IPS DF 4.7 (cell line): ENCODE data around the gene CD82.
"Not testable (repeated sequence)": the region's sequence is repeated elsewhere in the genome, so short reads cannot be mapped to it uniquely, and the experiment has no call there.

Experiments
- DNase-seq: peaks from one replicate; pipeline ENCODE4 v3.0.0-alpha.2; 2013; ENCODE audit warnings: low spot score; ENCODE audit errors: extremely low read depth

Gene CD82

GRCh38 chr11:44559940-44560300, 5.5 kb upstream of the CD82 start:
- not testable (repeated sequence) for DNase-seq

DNA sequence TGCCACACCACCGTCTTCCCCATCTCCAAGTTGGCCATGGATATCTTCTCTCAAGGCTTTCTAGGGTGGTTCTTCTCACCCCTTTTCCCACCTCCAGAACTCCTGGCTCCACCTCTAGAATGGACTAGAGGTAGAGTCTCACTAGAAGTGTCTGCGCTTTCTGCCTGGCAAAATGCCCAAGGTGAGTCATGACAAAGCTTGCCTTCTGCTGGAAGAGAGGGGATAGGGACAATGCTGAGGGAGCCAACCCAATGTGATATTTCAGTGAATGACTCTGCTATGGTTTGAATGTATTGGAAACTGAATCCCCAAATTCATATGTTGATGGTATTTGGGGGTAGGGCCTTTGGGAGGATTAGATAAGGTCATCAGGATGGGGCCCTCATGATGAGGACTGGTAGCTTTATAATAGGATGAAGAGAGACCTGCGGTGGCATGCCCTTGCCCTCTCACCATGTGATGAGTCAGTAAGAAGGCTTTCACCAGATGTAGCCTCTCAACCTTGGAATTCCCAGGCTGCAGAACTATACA, 4.1 kb upstream of the CD82 start:
- DNase-seq, result no peak

DNA sequence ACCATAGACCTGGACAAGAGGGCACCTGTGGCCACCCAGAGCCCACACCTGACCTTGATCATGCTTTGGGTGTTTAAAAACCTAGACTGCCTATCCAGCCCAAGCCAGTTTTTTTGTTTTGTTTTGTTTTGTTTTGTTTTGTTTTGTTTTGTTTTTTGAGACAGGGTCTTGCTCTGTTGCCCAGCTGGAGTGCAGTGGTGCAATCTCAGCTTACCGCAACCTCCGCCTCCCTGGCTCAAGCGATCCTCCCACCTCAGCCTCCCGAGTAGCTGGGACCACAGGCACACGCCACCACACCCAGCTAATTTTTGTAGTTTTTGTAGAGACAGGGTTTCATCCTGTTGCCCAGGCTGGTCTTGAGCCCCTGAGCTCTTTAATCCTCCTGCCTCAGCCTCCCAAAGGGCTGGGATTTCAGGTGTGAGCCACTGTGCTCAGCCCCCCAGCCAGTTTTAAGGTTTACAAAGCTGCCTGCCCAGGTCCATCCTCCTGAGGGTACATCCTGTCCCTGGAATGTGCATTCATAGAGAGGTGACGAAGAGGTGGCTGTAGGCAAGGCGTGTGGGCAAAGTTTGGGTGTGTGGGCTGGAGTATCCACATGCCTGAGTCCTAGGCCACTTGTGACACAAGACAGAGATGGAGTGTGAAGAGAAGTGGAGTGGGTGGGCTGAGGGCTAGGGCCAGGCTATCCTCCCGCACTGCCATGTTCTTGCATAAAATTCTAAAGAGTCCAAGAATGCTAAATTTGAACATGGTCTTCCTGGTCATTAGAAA, 3.3 kb upstream of the CD82 start:
- DNase-seq, result no peak

- DNase-seq, result no peak
Measured at GRCh38 chr11:44562845-44563460, 2.5 kb upstream of the CD82 start.

DNA sequence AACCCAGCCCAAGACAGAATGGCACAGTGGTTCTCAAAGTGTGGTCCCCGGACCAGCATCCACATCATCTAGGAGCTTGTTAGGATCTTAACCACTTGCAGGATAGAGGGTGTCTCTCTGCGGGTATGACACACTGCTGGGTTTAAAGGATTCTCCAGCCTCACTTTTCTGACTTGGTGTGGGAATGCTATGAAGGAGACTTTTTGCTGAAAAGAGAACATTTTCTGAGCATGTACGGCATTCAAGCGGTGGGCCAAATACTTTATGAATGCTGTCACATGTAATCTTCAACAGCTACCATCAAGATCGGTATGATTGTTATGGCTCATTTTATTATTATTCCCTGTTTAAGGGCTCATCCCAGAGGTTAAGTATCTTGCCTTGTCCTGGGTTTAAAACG, 1.8 kb upstream of the CD82 start:
- no peak for DNase-seq

DNA sequence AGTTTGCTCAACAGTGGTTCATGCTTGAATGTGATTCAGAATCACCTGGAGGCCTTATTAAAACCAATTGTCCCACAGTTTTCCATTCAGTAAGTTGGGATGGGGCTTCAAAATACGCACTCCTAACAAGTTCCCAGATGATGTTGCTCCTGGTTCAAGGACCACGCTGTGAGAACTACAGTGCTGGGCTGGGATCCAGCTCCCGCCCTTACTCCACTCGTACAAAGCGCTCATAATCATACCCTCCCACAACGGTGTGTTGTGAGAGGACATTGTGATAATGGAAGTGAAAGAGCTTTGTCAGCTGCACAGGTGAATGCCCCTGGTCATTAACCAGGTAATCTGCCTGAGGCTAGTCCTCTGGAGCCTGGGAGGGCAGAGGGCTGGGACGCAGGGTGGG, 1.3 kb upstream of the CD82 start:
- no peak for DNase-seq

GRCh38 chr11:44564670-44565210, 723 bp upstream of the CD82 start:
- DNase-seq, result no peak

GRCh38 chr11:44565953-44566949, 788 bp downstream of the CD82 start:
- no peak for DNase-seq

GRCh38 chr11:44566952-44567875, 1.8 kb downstream of the CD82 start:
- no peak for DNase-seq

- DNase-seq, result no peak
Measured at GRCh38 chr11:44567876-44568256, 2.4 kb downstream of the CD82 start.

DNA sequence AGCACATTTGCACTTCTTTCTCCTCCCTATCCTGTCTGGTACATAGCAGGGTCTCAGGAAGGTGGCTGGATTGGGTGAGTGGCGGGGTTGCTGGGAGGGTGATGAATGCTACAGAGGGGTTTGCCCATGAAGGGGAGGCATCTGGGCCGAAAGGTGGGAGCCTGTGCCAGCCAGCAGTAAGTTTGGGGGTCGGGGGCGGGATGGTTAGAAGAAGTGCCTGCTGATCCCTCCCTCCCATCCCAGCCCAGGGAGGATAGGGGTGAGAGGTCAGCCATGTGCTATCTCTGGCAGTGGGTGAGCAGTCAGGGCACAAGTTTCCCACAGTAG, 2.8 kb downstream of the CD82 start:
- no peak for DNase-seq

GRCh38 chr11:44568658-44569473, 3.4 kb downstream of the CD82 start:
- no peak for DNase-seq

GRCh38 chr11:44570411-44571155, 5.1 kb downstream of the CD82 start:
- no peak for DNase-seq

DNA sequence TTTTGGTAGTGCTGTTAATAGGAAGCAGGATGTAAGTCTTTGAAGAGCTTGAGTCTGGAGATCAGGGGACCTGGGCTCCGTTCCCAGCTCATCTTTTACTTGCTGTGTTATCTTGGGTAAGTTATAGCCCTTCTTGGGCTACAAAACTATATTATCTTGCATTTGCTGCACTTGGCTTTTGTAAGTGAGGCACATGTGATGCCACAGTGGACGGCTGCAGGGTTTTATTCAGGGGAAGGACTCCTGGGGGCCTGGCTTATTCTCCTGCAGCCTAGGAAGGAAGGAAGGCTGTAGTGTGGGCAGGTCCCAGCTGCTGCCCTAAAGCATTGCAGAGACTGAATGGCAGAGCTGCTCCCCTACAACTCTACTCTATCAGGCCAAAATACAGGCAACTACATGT, 6.4 kb downstream of the CD82 start:
- DNase-seq, result no peak

GRCh38 chr11:44572436-44572835, 7.0 kb downstream of the CD82 start:
- no peak for DNase-seq

GRCh38 chr11:44572884-44573283, 7.4 kb downstream of the CD82 start:
- DNase-seq, result no peak

- no peak for DNase-seq
Measured at GRCh38 chr11:44573333-44573732, 7.9 kb downstream of the CD82 start.

- no peak for DNase-seq
Measured at GRCh38 chr11:44574610-44575287, 9.3 kb downstream of the CD82 start.

DNA sequence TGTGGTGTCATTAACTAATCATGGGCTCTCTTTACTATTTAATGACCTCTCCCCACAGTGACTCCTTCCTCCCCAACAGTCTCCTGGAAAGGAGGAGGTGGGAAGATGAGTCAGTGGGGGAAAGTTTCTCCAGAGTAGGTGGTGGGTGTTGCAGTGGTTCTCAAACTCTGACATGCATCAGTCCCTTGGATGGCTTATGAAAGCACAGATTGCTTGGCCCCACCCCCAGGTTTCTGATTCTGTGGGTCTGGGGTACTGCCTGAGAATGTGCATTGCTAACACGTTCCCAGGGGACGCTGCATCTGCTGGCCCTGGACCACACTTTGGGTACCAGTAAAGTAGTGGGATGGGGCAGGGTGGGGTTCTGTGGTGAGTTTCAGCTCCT, 9.8 kb downstream of the CD82 start:
- no peak for DNase-seq
